ENCODE measurements around the gene IDI1. TPM values are rescaled to one million over a fixed set of nuclear protein-coding genes. Genes with fewer than 3 reads are reported as not detected.

The IDI1 gene
- 32.5 and 43.7 TPM in 2 replicates for total RNA-seq

GRCh38 chr10:1048732-1049424 lies at the start of gene IDI1:
IDI1 (minus strand) TSS chr10:1049119; CDS start chr10:1049003, 116 bp downstream.

GRCh38 chr10:1056326-1057105 lies 7.6 kb upstream of the IDI1 start, which contains the start of gene WDR37:
WDR37 (plus strand) TSS chr10:1056385; CDS start chr10:1072156, 15,771 bp downstream.

GRCh38 chr10:1025683-1026082 lies 23.2 kb downstream of the IDI1 start, which contains the start of gene IDI2:
IDI2 (minus strand) TSS chr10:1025859; CDS start chr10:1024723, 1,136 bp downstream.

Other genes starting within 250 kb of the IDI1 start
- 35.5 and 48.4 TPM in 2 replicates for gene LARP4B, start 117.4 kb downstream of the IDI1 start, total RNA-seq
- 13.8 and 19.1 TPM in 2 replicates for gene GTPBP4, start 60.7 kb downstream of the IDI1 start, total RNA-seq
- not detected in 2 replicates for gene IDI2, start 23.3 kb downstream of the IDI1 start, total RNA-seq
- gene WDR37, start 7.3 kb upstream of the IDI1 start, total RNA-seq, result 11.6 and 14.2 TPM in 2 replicates

Data from mesangial cell (primary cell).